CD14-positive monocyte (primary cell): ENCODE results near the gene ADGRE1. TPM values are rescaled to one million over a fixed set of nuclear protein-coding genes. Genes with fewer than 3 reads are reported as not detected.
A peak's percentile ranks its signal among the peaks of the same experiment; 100 is the strongest.

Experiments used
- DNase-seq, 3 donors: peaks; one replicate each; pipeline ENCODE4 v3.0.0-alpha.2; 2011 to 2022
- H2AFZ ChIP-seq: 2 replicates; pipeline ENCODE4 v1.6.0; 2012; ENCODE audit warnings: mild to moderate bottlenecking, low read depth, low read length, inconsistent platforms; ENCODE audit not compliant: insufficient read depth, poor library complexity, severe bottlenecking
- H3K27ac ChIP-seq, 2 donors: 1 replicate in 1 of 2; 2 replicates in 1 of 2; pipeline ENCODE4 v1.5.1; 2012 to 2013; ENCODE audit warnings: low read length in 2 of 2, control low read depth in 1 of 2, inconsistent platforms in 1 of 2, low read depth in 1 of 2, mild to moderate bottlenecking in 1 of 2
- H3K27me3 ChIP-seq, 2 donors: one replicate each; pipeline versions ENCODE4 v1.6.0 to v1.6.1; 2011 to 2013; ENCODE audit warnings: low read length in 2 of 2; ENCODE audit not compliant: control insufficient read depth in 2 of 2, insufficient read depth in 2 of 2
- H3K36me3 ChIP-seq, 2 donors: replicated peaks in 1 of 2; 1 replicate in 1 of 2; 2 replicates in 1 of 2; pipeline versions ENCODE4 v1.5.1 to v1.6.1; 2012 to 2013; ENCODE audit warnings: low read length in 2 of 2, control low read depth in 1 of 2, inconsistent platforms in 1 of 2, mild to moderate bottlenecking in 1 of 2; ENCODE audit not compliant: insufficient read depth in 2 of 2, control insufficient read depth in 1 of 2
- H3K4me1 ChIP-seq, 2 donors: 1 replicate in 1 of 2; 2 replicates in 1 of 2; pipeline versions ENCODE4 v1.5.1 to v1.6.1; 2012 to 2013; ENCODE audit warnings: low read length in 2 of 2, control low read depth in 1 of 2, inconsistent platforms in 1 of 2, mild to moderate bottlenecking in 1 of 2, moderate library complexity in 1 of 2; ENCODE audit not compliant: insufficient read depth in 2 of 2, control insufficient read depth in 1 of 2
- H3K4me2 ChIP-seq: replicated peaks from 2 replicates; pipeline ENCODE3; 2012; ENCODE audit warnings: low read length, moderate library complexity, mild to moderate bottlenecking; ENCODE audit not compliant: poor library complexity, severe bottlenecking; ENCODE audit errors: extremely low read depth
- H3K4me3 ChIP-seq, 3 experiments: fragments of 200-600 bp in 1 of 3; sonication (generic) in 1 of 3; replicated peaks in 1 of 3; 1 replicate in 2 of 3; 2 replicates in 1 of 3; pipeline ENCODE4 v1.5.1; 2011 to 2013; ENCODE audit warnings: low read length in 3 of 3, mild to moderate bottlenecking in 3 of 3, control low read depth in 2 of 3, low read depth in 2 of 3, inconsistent platforms in 1 of 3, moderate library complexity in 1 of 3
- H3K79me2 ChIP-seq: 2 replicates; pipeline ENCODE4 v1.6.0; 2012; ENCODE audit warnings: mild to moderate bottlenecking, control low read depth, inconsistent platforms, low read length, moderate library complexity; ENCODE audit not compliant: insufficient read depth
- H3K9ac ChIP-seq: 2 replicates; pipeline ENCODE4 v1.6.0; 2017; ENCODE audit warnings: low read length, mild to moderate bottlenecking; ENCODE audit not compliant: insufficient read depth, poor library complexity, severe bottlenecking
- H3K9me3 ChIP-seq, 2 donors: replicated peaks in 1 of 2; 1 replicate in 1 of 2; 2 replicates in 1 of 2; pipeline versions ENCODE4 v1.5.1 to v1.6.1; 2012 to 2013; ENCODE audit warnings: low read length in 2 of 2, control low read depth in 1 of 2; ENCODE audit not compliant: control insufficient read depth in 1 of 2, insufficient read depth in 1 of 2
- H4K20me1 ChIP-seq: 2 replicates; pipeline ENCODE4 v1.6.0; 2012; ENCODE audit warnings: mild to moderate bottlenecking, low read length, control low read depth, moderate library complexity; ENCODE audit not compliant: insufficient read depth
- H3K27ac Mint-ChIP-seq, 7 donors: one replicate each; pipeline ENCODE4 v1.8.0; 2020; ENCODE audit warnings: mild to moderate bottlenecking in 7 of 7, mixed read lengths in 7 of 7, moderate library complexity in 6 of 7, inconsistent platforms in 2 of 7
- H3K27me3 Mint-ChIP-seq, 3 donors: one replicate each; pipeline ENCODE4 v1.8.0; 2021 to 2022; ENCODE audit warnings: low read depth in 3 of 3, mild to moderate bottlenecking in 3 of 3, mixed read lengths in 3 of 3, moderate library complexity in 3 of 3, inconsistent platforms in 1 of 3
- H3K36me3 Mint-ChIP-seq, 2 donors: one replicate each; pipeline ENCODE4 v1.8.0; 2020; ENCODE audit warnings: mixed read lengths in 2 of 2, inconsistent platforms in 1 of 2, mild to moderate bottlenecking in 1 of 2
- H3K4me1 Mint-ChIP-seq: one replicate; pipeline ENCODE4 v1.8.0; 2020; ENCODE audit warnings: mild to moderate bottlenecking, mixed read lengths
- H3K4me3 Mint-ChIP-seq, 2 donors: one replicate each; pipeline ENCODE4 v1.8.0; 2020; ENCODE audit warnings: mild to moderate bottlenecking in 2 of 2, mixed read lengths in 2 of 2, moderate library complexity in 1 of 2
- H3K9me3 Mint-ChIP-seq, 7 donors: one replicate each; pipeline ENCODE4 v1.8.0; 2020 to 2022; ENCODE audit warnings: mixed read lengths in 7 of 7, mild to moderate bottlenecking in 6 of 7, moderate library complexity in 6 of 7, inconsistent platforms in 2 of 7
- WGBS: methylation state at CpG from one replicate; pipeline ENCODE4 v1.1.5; 2013; ENCODE audit warnings: missing lambda C conversion rate; ENCODE audit not compliant: insufficient coverage; 5-methylcytosine and 5-hydroxymethylcytosine counted together
- intact Hi-C, 2 donors: fragments of 100-400 bp; cut with micrococcal nuclease; formaldehyde crosslinking; loops; one replicate each; pipeline versions ENCODE4 v1.15.0 to v1.15.1; 2023
- polyA plus RNA-seq, 3 donors: library from polyadenylated mRNA; depleted of rRNA in 1 of 3; unstranded in 2 of 3; stranded (reverse) in 1 of 3; fragments of 300-500 nt in 2 of 3; fragments of >200 nt in 1 of 3; fragmentation: Illumina TruSeq in 2 of 3; gene quantifications; 1 replicate in 2 of 3; 2 replicates in 1 of 3; pipeline ENCODE4 v1.2.3, GENCODE V29; 2012 to 2021
- TF ChIP-seq, protein P1 (sequence below): fragments of 200-600 bp; IDR thresholded peaks from one replicate; pipeline ENCODE4 v1.8.0; 2022; ENCODE audit warnings: antibody characterized with exemption, mild to moderate bottlenecking

Gene ADGRE1
- polyA plus RNA-seq, 3 donors = 13.9 to 37.7 (median 21.6) TPM

DNA sequence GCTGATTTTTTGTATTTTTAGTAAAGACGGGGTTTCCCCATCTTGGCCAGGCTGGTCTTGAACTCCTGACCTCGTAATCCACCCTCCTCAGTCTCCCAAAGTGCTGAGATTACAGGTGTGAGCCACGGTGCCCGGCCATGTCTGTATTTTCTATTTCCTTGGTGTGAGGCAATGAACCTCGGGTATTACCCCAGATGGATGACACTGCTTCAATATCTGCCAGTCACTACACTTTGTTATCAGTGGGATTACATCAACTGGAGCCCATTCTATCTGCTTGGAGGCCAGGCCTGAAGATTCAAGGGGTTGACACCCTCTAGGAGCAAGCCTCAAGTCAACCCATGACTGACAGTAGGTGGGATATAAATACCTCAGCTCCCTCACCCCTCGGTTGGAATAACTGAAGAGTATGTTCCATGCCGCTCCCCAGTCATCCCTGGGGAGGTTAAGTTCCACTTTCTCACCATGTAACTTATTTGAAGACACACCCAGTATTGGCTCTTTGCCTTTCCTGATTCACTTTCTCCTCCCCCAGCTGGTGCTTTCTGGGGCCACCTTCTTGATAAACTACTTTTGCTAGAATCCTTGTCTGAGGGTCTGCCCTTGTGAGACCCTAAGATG is 992 bp upstream of the ADGRE1 start:
- no peaks in the 10 kb centered on the region for H3K9me3 ChIP-seq
- intact Hi-C loops = no loop called here
- peak overlapping the region; percentile 49 to 83 for H3K27ac ChIP-seq
- H3K79me2 ChIP-seq = peaks cover 5% of the 10 kb centered on the region
- H3K9ac ChIP-seq = peak overlapping the region; percentile 37
- peaks cover 46 to 51% of the 10 kb centered on the region in 2 donors for H3K4me1 ChIP-seq
- no peaks in the 10 kb centered on the region for H3K27me3 ChIP-seq
- H3K36me3 ChIP-seq = no peaks in the 10 kb centered on the region
- TF ChIP-seq, protein P1, sequence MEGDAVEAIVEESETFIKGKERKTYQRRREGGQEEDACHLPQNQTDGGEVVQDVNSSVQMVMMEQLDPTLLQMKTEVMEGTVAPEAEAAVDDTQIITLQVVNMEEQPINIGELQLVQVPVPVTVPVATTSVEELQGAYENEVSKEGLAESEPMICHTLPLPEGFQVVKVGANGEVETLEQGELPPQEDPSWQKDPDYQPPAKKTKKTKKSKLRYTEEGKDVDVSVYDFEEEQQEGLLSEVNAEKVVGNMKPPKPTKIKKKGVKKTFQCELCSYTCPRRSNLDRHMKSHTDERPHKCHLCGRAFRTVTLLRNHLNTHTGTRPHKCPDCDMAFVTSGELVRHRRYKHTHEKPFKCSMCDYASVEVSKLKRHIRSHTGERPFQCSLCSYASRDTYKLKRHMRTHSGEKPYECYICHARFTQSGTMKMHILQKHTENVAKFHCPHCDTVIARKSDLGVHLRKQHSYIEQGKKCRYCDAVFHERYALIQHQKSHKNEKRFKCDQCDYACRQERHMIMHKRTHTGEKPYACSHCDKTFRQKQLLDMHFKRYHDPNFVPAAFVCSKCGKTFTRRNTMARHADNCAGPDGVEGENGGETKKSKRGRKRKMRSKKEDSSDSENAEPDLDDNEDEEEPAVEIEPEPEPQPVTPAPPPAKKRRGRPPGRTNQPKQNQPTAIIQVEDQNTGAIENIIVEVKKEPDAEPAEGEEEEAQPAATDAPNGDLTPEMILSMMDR = no peak
- H3K36me3 Mint-ChIP-seq = peaks cover 9 to 20% of the 10 kb centered on the region in 2 donors
- peak overlapping the region in 2 of 3 experiments; percentile 14 to 76 for H3K4me3 ChIP-seq
- H2AFZ ChIP-seq = peak overlapping the region; percentile 32
- H3K4me3 Mint-ChIP-seq = peak overlapping the region; percentile 81 to 95
- peaks cover 0 to 3% (median 2%) of the 10 kb centered on the region in 3 donors for H3K27me3 Mint-ChIP-seq
- peak; percentile 59 to 75 (median 63) for DNase-seq
- peak overlapping the region; percentile 93 to 99 (median 94) for H3K27ac Mint-ChIP-seq
- peak overlapping the region; percentile 83 for H3K4me2 ChIP-seq
- H4K20me1 ChIP-seq = no peaks in the 10 kb centered on the region
- WGBS = 33% methylated on average over 3 of the region's 7 CpGs
- H3K4me1 Mint-ChIP-seq = peaks cover 49% of the 10 kb centered on the region
- H3K9me3 Mint-ChIP-seq = peaks cover 0 to 5% (median 0%) of the 10 kb centered on the region in 7 donors

DNA sequence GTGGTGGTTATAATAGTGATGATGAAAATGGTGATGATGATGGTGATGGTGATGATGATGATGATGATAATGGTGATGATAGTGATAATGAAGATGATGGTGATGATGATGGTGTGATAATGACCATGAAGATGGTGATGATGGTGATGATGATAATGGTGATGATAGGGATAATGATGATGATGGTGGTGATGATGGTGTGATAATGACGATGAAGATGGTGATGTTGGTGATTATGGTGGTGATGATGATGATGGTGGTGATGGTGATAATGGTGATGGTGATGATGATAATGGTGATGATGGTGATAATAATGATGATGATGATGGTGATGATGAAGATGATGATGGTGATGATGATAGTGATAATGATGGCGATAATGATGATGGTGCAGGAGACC is 1.6 kb downstream of the ADGRE1 start:
- Mint-ChIP-seq H3K9me3 (peaks cover 0 to 6% (median 0%) of the 10 kb centered on the region in 7 donors), H3K4me3 (peak overlapping the region in 1 of 2 donors; percentile 68), H3K4me1 (peaks cover 71% of the 10 kb centered on the region)

More for the DNA sequence above, 1.6 kb downstream of the ADGRE1 start:
- no peak for DNase-seq
- peaks cover 0 to 2% (median 2%) of the 10 kb centered on the region in 3 donors for H3K27me3 Mint-ChIP-seq
- no peaks in the 10 kb centered on the region for H4K20me1 ChIP-seq
- peaks cover 5% of the 10 kb centered on the region for H3K79me2 ChIP-seq
- H3K4me2 ChIP-seq = peak overlapping the region; percentile 83
- no peaks in the 10 kb centered on the region for H3K9me3 ChIP-seq
- H3K36me3 Mint-ChIP-seq = peaks cover 14 to 35% of the 10 kb centered on the region in 2 donors
- TF ChIP-seq, protein P1 = no peak
- H3K4me3 ChIP-seq = peak overlapping the region in 1 of 3 experiments; percentile 76
- no peaks in the 10 kb centered on the region for H3K27me3 ChIP-seq
- no peak overlapping the region for H3K27ac ChIP-seq
- peaks cover 0 to under 1% of the 10 kb centered on the region in 2 donors for H3K36me3 ChIP-seq
- H2AFZ ChIP-seq = no peak overlapping the region
- intact Hi-C loops = no loop called here
- 100% methylated on average over 2 of the region's 2 CpGs for WGBS
- H3K4me1 ChIP-seq = peaks cover 72 to 77% of the 10 kb centered on the region in 2 donors
- no peak overlapping the region for H3K27ac Mint-ChIP-seq
- no peak overlapping the region for H3K9ac ChIP-seq
